Mammary microvascular endothelial cell (primary cell): ENCODE data around the gene GPR132. TPM values are rescaled to one million over a fixed set of nuclear protein-coding genes. Genes with fewer than 3 reads are reported as not detected.

ENCODE experiments used
- total RNA-seq: library from RNA; depleted of rRNA; stranded (reverse); fragments of >200 nt; gene quantifications from 2 replicates; pipeline ENCODE4 v1.2.3, GENCODE V29; 2015

The GPR132 gene, protein sequence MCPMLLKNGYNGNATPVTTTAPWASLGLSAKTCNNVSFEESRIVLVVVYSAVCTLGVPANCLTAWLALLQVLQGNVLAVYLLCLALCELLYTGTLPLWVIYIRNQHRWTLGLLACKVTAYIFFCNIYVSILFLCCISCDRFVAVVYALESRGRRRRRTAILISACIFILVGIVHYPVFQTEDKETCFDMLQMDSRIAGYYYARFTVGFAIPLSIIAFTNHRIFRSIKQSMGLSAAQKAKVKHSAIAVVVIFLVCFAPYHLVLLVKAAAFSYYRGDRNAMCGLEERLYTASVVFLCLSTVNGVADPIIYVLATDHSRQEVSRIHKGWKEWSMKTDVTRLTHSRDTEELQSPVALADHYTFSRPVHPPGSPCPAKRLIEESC
- total RNA-seq = 0.10 and 0.13 TPM in 2 replicates

DNA sequence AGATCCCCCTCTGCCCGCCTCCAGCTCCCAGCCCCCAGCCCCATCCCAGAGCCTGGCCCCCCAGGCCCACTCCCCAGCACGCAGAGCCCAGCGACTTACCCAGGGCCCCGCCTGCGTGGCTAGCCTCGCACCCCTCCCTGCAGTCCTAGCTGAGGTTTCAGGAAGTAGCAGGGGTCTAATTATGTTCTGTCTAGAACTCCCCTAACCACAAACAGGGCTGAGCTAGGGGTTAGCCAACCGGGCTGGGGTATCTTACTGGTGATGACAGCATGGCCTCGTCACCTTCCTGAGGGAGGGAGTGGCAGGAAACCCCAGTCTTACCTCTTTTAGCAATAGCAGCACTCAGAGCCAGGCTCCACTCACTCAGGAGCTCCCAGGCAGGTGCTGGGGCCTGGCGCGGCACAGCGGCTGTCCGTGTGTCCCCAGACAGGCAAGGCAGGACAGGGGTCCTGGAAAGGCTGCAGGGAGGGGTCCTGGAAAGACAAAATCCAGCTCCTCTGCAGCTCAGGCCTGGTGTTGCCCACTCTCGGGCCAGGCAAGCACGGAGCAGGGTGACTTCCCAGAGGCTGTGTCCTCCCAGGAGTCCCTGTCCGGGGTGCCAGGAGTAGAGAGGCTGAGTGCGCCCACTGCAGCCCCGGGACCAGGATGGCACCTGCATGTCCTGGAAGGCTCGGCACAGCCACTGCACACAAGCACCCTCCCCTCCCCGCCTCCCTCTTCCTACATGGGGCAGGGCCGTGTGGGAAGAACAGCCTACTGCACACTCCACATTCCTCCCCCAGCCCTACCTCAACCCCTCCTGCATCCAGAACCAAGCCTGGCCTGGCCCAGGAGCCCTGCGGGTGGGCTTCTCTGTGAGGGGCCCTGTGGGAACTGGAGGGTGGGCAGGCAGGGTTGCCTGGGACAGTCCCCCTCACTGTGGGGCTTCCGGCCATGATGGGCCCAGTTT lies at the start of gene GPR132:
TSS of gene GPR132 (minus strand) at position 151 of the 949 bp plus-strand sequence. CDS start 10,010 bp downstream, outside the sequence.

DNA sequence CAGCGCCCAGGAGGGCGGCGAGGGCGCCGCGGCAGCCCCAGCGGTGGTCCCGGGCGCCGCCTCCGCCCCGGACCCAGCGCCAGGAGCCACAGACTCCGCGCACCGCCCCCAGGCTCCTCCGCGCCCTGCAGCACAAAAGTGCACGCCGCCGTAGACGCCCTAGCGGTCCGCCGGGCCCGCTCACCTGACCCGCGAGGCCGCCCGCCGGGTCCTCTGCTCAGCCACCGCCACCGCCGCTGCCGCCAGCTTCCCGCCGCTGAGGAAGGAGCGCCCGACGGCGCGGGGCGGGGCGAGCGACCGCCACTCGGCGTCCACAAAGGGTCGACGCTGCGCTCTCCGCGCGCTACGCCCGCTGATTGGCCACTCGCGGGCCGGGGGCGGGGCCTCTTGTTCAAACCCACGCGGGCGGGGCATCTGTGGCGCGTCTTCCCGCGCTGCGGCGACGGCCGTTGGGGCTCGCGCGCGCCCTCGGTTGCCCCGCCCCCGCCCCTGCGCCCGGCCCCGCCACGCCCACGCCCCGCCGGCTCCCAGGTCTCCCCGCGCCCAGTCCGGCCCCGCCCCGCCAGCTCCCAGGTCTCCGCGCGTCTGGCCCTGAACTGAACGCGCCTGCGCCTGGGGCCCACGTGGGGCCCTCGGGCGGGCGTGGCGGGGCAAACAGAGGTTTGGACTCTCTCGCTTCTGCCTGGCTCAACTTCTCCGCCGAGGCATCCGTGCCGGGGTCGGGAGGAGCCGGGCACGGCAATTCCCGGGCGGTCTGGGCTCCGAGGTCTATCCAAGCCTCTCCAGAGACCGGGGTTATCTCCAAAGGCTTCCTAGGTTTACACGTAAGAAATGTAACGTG lies 44.2 kb downstream of the GPR132 start, which contains the start of gene CDCA4:
TSS of gene CDCA4 (minus strand) at position 269 of the 841 bp plus-strand sequence. CDS start 9,154 bp downstream, outside the sequence.

Other genes with a start within 250 kb of the GPR132 start
- 19.2 and 20.8 TPM in 2 replicates for gene CEP170B, start 200.2 kb downstream of the GPR132 start, total RNA-seq
- gene PLD4, start 140.6 kb downstream of the GPR132 start, total RNA-seq = not detected in 2 replicates
- gene AHNAK2, start 87.1 kb downstream of the GPR132 start, total RNA-seq = 54.2 and 65.5 TPM in 2 replicates
- gene CLBA1, start 79.6 kb downstream of the GPR132 start, total RNA-seq = 2.9 and 3.0 TPM in 2 replicates
- 50.2 and 52.7 TPM in 2 replicates for gene CDCA4, start 44.3 kb downstream of the GPR132 start, total RNA-seq
- 52.0 TPM in 2 replicates for gene JAG2, start 103.3 kb upstream of the GPR132 start, total RNA-seq
- 53.9 and 58.1 TPM in 2 replicates for gene NUDT14, start 115.9 kb upstream of the GPR132 start, total RNA-seq
- gene BTBD6, start 183.1 kb upstream of the GPR132 start, total RNA-seq = 82.2 and 88.0 TPM in 2 replicates
- gene BRF1, start 235.6 kb upstream of the GPR132 start, total RNA-seq = 28.6 and 37.2 TPM in 2 replicates
- gene PACS2, start 249.3 kb upstream of the GPR132 start, total RNA-seq = 53.4 and 61.7 TPM in 2 replicates